HepG2 (cell line): ENCODE results near the gene KRTAP5-2. TPM values are rescaled to one million over a fixed set of nuclear protein-coding genes. Genes with fewer than 3 reads are reported as not detected.

Experiments
- ATAC-seq: fragments of 200-7000 bp; cut with Tn5 transposase; 3 replicates; pipeline ENCODE4 v1.9.1; 2020; ENCODE audit warnings: mild to moderate bottlenecking, moderate library complexity
- BruUV-seq: library from RNA; stranded (reverse); fragments of 400-500 nt; replicated peaks from 2 replicates; lab custom pipeline; 2021; lab: Mats Ljungman, UMichigan
- CTCF ChIA-PET: fragments of 300-600 bp; formaldehyde crosslinking; extraction: SDS; loops from one replicate; lab custom pipeline; 2021; ENCODE audit warnings: low total read pairs, inconsistent platforms, low intra/inter-chr PET ratio; lab: Yijun Ruan, JAX
- POLR2A ChIA-PET: fragments of 350-600 bp; sonication (Branson Sonifier 250); formaldehyde crosslinking; loops from one replicate; lab custom pipeline; 2020; ENCODE audit warnings: antibody characterized with exemption, inconsistent platforms; lab: Yijun Ruan, JAX
- DNase-seq: peaks from one replicate; pipeline ENCODE4 v3.0.0-alpha.2; 2015; ENCODE audit warnings: low spot score
- FAIRE-seq: peaks from 3 replicates; lab custom pipeline; 2011; peaks lifted over from hg19 to GRCh38; lab: Jason Lieb, UNC
- H2AFZ ChIP-seq: one replicate; pipeline ENCODE4 v1.6.1; 2011; ENCODE audit warnings: low read length, inconsistent platforms
- H3K27ac ChIP-seq: fragments of 300-600 bp; 3 replicates; pipeline ENCODE4 v1.8.0; 2011; ENCODE audit warnings: mixed run types, mild to moderate bottlenecking, mixed read lengths, low read length, inconsistent platforms; ENCODE audit not compliant: insufficient read depth; ENCODE audit errors: extremely low read length
- H3K27me3 ChIP-seq, 2 experiments: fragments of 200-600 bp in 1 of 2; 2 replicates in 1 of 2; 3 replicates in 1 of 2; pipeline versions ENCODE4 v1.6.0 to v1.8.0; 2011; ENCODE audit warnings: low read length in 2 of 2, mild to moderate bottlenecking in 2 of 2, moderate library complexity in 2 of 2, inconsistent platforms in 1 of 2; ENCODE audit not compliant: insufficient read depth in 2 of 2, control insufficient read depth in 1 of 2
- H3K36me3 ChIP-seq, 2 experiments: fragments of 200-600 bp in 1 of 2; replicated peaks in 1 of 2; 2 replicates in 1 of 2; 3 replicates in 1 of 2; pipeline versions ENCODE4 v1.5.1 to v1.8.0; 2011; ENCODE audit warnings: low read length in 2 of 2, inconsistent platforms in 1 of 2; ENCODE audit not compliant: insufficient read depth in 2 of 2, control insufficient read depth in 1 of 2
- H3K4me1 ChIP-seq: 2 replicates; pipeline ENCODE4 v1.5.1; 2012; ENCODE audit warnings: low read length, inconsistent platforms; ENCODE audit not compliant: insufficient read depth
- H3K4me2 ChIP-seq: 2 replicates; pipeline ENCODE4 v1.6.0; 2011; ENCODE audit warnings: low read depth, low read length, inconsistent platforms
- H3K4me3 ChIP-seq, 3 experiments: fragments of 200-600 bp in 1 of 3; sonication (generic), shearing (Covaris generic) in 1 of 3; replicated peaks in 1 of 3; 2 replicates each; pipeline ENCODE4 v1.5.1; 2011 to 2016; ENCODE audit warnings: low read length in 3 of 3, inconsistent platforms in 2 of 3, low read depth in 2 of 3, mild to moderate bottlenecking in 2 of 3, control low read depth in 1 of 3, mixed read lengths in 1 of 3; ENCODE audit not compliant: insufficient read depth in 1 of 3
- H3K79me2 ChIP-seq: one replicate; pipeline ENCODE4 v1.6.1; 2011; ENCODE audit warnings: low read length, inconsistent platforms; ENCODE audit not compliant: insufficient read depth
- H3K9ac ChIP-seq: 2 replicates; pipeline ENCODE4 v1.6.0; 2011; ENCODE audit warnings: mild to moderate bottlenecking, low read depth, low read length, inconsistent platforms; ENCODE audit not compliant: insufficient read depth
- H3K9me3 ChIP-seq: 2 replicates; pipeline ENCODE4 v1.5.1; 2012; ENCODE audit warnings: mild to moderate bottlenecking, low read length
- H4K20me1 ChIP-seq: 2 replicates; pipeline ENCODE4 v1.6.0; 2011; ENCODE audit warnings: inconsistent platforms, mild to moderate bottlenecking, low read length, moderate library complexity; ENCODE audit not compliant: insufficient read depth
- CTCF ChIP-seq: sonication (generic); formaldehyde crosslinking; IDR thresholded peaks from 2 replicates; pipeline ENCODE4 v1.5.0; 2020; ENCODE audit warnings: mild to moderate bottlenecking, missing genetic modification reagents, moderate library complexity
- HNRNPL ChIP-seq: fragments of 200-400 bp; formaldehyde crosslinking; IDR thresholded peaks from 2 replicates; pipeline ENCODE4 v1.6.1; 2017; ENCODE audit warnings: mild to moderate bottlenecking, low read depth, low read length
- KAT7 ChIP-seq: IDR thresholded peaks from 2 replicates; pipeline ENCODE4 v1.6.1; 2018; ENCODE audit warnings: borderline replicate concordance, missing compliant biosample characterization
- MED13 ChIP-seq: sonication (generic); formaldehyde crosslinking; IDR thresholded peaks from 2 replicates; pipeline ENCODE4 v1.5.0; 2020; ENCODE audit warnings: missing genetic modification reagents
- REST ChIP-seq, 2 experiments: IDR thresholded peaks; 2 replicates each; pipeline ENCODE4 v1.6.1; 2011 to 2012; ENCODE audit warnings: low read length in 2 of 2, borderline replicate concordance in 1 of 2, low read depth in 1 of 2, mild to moderate bottlenecking in 1 of 2, moderate library complexity in 1 of 2
- THAP11 ChIP-seq: IDR thresholded peaks from 2 replicates; pipeline ENCODE4 v1.6.1; 2016; ENCODE audit warnings: missing biosample characterization, missing genetic modification reagents
- XRCC5 ChIP-seq: fragments of 200-400 bp; formaldehyde crosslinking; optimal IDR thresholded peaks from 2 replicates; pipeline ENCODE3; 2017; ENCODE audit warnings: mild to moderate bottlenecking, low read length
- ZNF121 ChIP-seq: sonication (generic); formaldehyde crosslinking; IDR thresholded peaks from 2 replicates; pipeline ENCODE4 v1.5.0; 2020; ENCODE audit warnings: mild to moderate bottlenecking, missing genetic modification reagents
- ZNF543 ChIP-seq: sonication (generic); formaldehyde crosslinking; IDR thresholded peaks from 2 replicates; pipeline ENCODE4 v1.4.0; 2020; ENCODE audit warnings: mild to moderate bottlenecking, missing genetic modification reagents
- ZNF614 ChIP-seq: IDR thresholded peaks from 2 replicates; pipeline ENCODE4 v1.6.1; 2018; ENCODE audit warnings: missing biosample characterization, missing genetic modification reagents, inconsistent platforms, borderline replicate concordance
- ZNF761 ChIP-seq: sonication (generic); formaldehyde crosslinking; conservative IDR thresholded peaks from 2 replicates; pipeline ENCODE4 v1.4.0; 2020; ENCODE audit warnings: mild to moderate bottlenecking, missing genetic modification reagents
- WGBS: methylation state at CpG from one replicate; pipeline ENCODE4 v1.1.6; 2017; ENCODE audit warnings: low lambda C conversion rate; 5-methylcytosine and 5-hydroxymethylcytosine counted together
- in situ Hi-C: cut with HindIII; loops from 2 replicates; pipeline ENCODE4 v1.10.0; 2017; ENCODE audit warnings: low pct_unique_long_range_greater_than_20kb; ENCODE audit not compliant: extremely low pct_ligation_motif_present
- intact Hi-C: fragments of 100-400 bp; cut with micrococcal nuclease; formaldehyde crosslinking; loops from one replicate; pipeline ENCODE4 v1.10.0; 2022; ENCODE audit not compliant: unreplicated experiment
- polyA plus RNA-seq, 8 experiments: library from polyadenylated mRNA; depleted of rRNA in 3 of 8; stranded (reverse) in 7 of 8; unstranded in 1 of 8; fragments of >200 nt; fragmentation: Illumina TruSeq in 4 of 8; extraction: Trizol in 4 of 8; gene quantifications; 2 replicates each; pipeline versions ENCODE4 v1.2.1 to v1.2.3, GENCODE V29; 2011 to 2016; ENCODE audit warnings: low read depth in 4 of 8, missing spikeins in 1 of 8, mixed read lengths in 1 of 8; ENCODE audit not compliant: insufficient read depth in 1 of 8
- total RNA-seq, 5 experiments: library from RNA; depleted of rRNA; stranded (reverse); fragments of >200 nt; fragmentation: Illumina TruSeq; extraction: Trizol; gene quantifications; 2 replicates each; pipeline ENCODE4 v1.2.3, GENCODE V29; 2016; ENCODE audit warnings: low read depth in 1 of 5

Gene KRTAP5-2
- total and polyA plus RNA-seq, 2 of the 13 experiments (the other 11 are each of a cell fraction or from before 2014, with no cell fraction given): not detected

DNA sequence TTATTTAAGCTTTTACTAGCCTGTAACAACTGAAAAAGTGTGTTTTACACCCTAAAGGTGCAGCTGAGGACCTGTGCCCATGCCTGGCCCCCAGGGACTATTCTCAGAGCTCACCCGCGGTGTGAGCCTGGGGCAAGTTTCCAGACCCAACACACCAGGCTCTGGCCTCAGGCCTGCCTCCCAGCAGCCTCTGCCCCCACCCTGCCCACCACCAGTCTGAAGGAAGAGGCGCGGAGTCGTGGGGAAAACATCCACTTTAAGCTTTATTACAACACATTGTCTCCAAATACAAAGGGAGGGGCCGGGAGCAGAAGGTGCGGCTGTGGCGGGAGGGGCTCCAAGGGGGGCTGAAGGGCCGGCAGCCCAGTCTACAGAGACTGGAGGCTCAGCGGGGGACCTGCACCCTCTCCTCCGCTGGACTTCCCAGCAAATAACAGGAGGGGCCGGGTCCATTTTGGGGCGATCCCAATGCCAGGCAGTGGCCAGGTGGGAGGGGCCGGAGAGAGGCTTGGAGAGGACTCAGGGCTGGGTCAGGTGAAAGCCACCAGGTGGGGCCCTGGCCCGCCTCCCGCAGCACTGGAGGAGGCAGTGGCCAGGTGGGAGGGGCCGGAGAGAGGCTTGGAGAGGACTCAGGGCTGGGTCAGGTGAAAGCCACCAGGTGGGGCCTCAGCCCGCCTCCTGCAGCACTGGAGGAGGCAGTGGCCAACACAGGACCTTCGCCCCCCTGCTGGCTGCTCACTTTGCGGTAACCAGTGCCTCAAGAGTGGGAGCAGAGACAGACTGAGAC lies 44.1 kb downstream of the KRTAP5-2 start (continued):
- TF ChIP-seq CTCF (peak; percentile 70), ZNF121 (CRISPR knock-in tag) (0 out of 2 replicates have a peak, but pooled peaks have one; percentile 54)

GRCh38 chr11:1549338-1550330 lies 48.5 kb downstream of the KRTAP5-2 start:
- Histone ChIP-seq H3K27me3 (peaks cover 15 to 45% of the 10 kb centered on the region in 2 experiments; a peak in 4 of 5 replicates), H3K79me2 (no peaks in the 10 kb centered on the region), H3K9me3 (no peaks in the 10 kb centered on the region), H3K9ac (no peak overlapping the region), H3K27ac (no peak overlapping the region), H4K20me1 (no peaks in the 10 kb centered on the region), H3K4me3 (no peak overlapping the region), H3K4me2 (peak overlapping the region; percentile 12; the same call in 1 of the 2 replicates), H3K36me3 (no peaks in the 10 kb centered on the region), H2AFZ (no peak overlapping the region), H3K4me1 (peaks cover 6% of the 10 kb centered on the region)
- peak; percentile 31 for DNase-seq
- BruUV-seq: no TSS peak
- ChIA-PET CTCF (no interaction called here), POLR2A (no interaction called here)
- in situ Hi-C loops: no loop called here
- intact Hi-C loops: loop anchor here (5.0 kb wide), 1 partner anchor 78 kb away; the partner anchor contains the start of gene KRTAP5-5
- ATAC-seq: peak; percentile 72
- FAIRE-seq: no peak
- 12% methylated on average over 8 of the region's 13 CpGs for WGBS
- no peak for TF ChIP-seq REST (IDR thresholded peaks at IDR 0.05; ENCODE audit: borderline replicate concordance in 1 of 2, low read depth in 1 of 2, low read length in 2 of 2)
- 0 out of 2 replicates have a peak, but pooled peaks have one; percentile 11 for TF ChIP-seq THAP11 (CRISPR knock-in tag)
- no peak for TF ChIP-seq ZNF543 (CRISPR knock-in tag)
- TF ChIP-seq HNRNPL: 0 out of 2 replicates have a peak, but pooled peaks have one; percentile 22
- 0 out of 2 replicates have a peak, but pooled peaks have one; percentile 21 for TF ChIP-seq ZNF614 (CRISPR knock-in tag)
- no peak for TF ChIP-seq MED13 (CRISPR knock-in tag)
- TF ChIP-seq KAT7: no peak
- no peak for TF ChIP-seq ZNF761 (CRISPR knock-in tag)
- TF ChIP-seq XRCC5: peak; percentile 76
